Measurements from ENCODE around the gene DMPK.

The DMPK gene

GRCh38 chr19:45825917-45826893 is 43.9 kb upstream of the DMPK start:
- DNase-seq (ENCODE audit: low read depth in 1 of 2, low spot score in 1 of 2) = no peak
- no peaks in the 10 kb centered on the region for H3K27me3 ChIP-seq (ENCODE audit: insufficient read depth, poor library complexity, severe bottlenecking)
- H3K4me3 ChIP-seq (replicated peaks; ENCODE audit: insufficient read depth, low read length) = no peak overlapping the region
- H3K27ac ChIP-seq (replicated peaks) = no peak overlapping the region
- no peak for TF ChIP-seq SPI1 (IDR thresholded peaks at IDR 0.05; ENCODE audit: borderline replicate concordance, low read depth)
- no peak for TF ChIP-seq GABPA (IDR thresholded peaks at IDR 0.05; ENCODE audit: low read depth)
- TF ChIP-seq POLR2AphosphoS5 (IDR thresholded peaks at IDR 0.05; ENCODE audit: low read depth) = no peak
- TF ChIP-seq CTCF (IDR thresholded peaks at IDR 0.05; ENCODE audit: insufficient read depth, low read length) = no peak
- no peak for TF ChIP-seq REST (IDR thresholded peaks at IDR 0.05; ENCODE audit: insufficient replicate concordance, low read depth)

- no peak for TF ChIP-seq REST (IDR thresholded peaks at IDR 0.05; ENCODE audit: insufficient replicate concordance, low read depth)
- no peak for TF ChIP-seq CTCF (IDR thresholded peaks at IDR 0.05; ENCODE audit: insufficient read depth, low read length)
- no peak for TF ChIP-seq GABPA (IDR thresholded peaks at IDR 0.05; ENCODE audit: low read depth)
- TF ChIP-seq SPI1 (IDR thresholded peaks at IDR 0.05; ENCODE audit: borderline replicate concordance, low read depth) = no peak
- TF ChIP-seq POLR2AphosphoS5 (IDR thresholded peaks at IDR 0.05; ENCODE audit: low read depth) = no peak
- no peaks in the 10 kb centered on the region for H3K27me3 ChIP-seq (ENCODE audit: insufficient read depth, poor library complexity, severe bottlenecking)
- no peak overlapping the region for H3K4me3 ChIP-seq (replicated peaks; ENCODE audit: insufficient read depth, low read length)
- DNase-seq (ENCODE audit: low read depth in 1 of 2, low spot score in 1 of 2) = no peak
- no peak overlapping the region for H3K27ac ChIP-seq (replicated peaks)
Measured at GRCh38 chr19:45825263-45825605, 42.9 kb upstream of the DMPK start.

GRCh38 chr19:45824531-45825262 is 42.4 kb upstream of the DMPK start:
- no peak for TF ChIP-seq REST (IDR thresholded peaks at IDR 0.05; ENCODE audit: insufficient replicate concordance, low read depth)
- TF ChIP-seq GABPA (IDR thresholded peaks at IDR 0.05; ENCODE audit: low read depth) = no peak
- no peak for TF ChIP-seq SPI1 (IDR thresholded peaks at IDR 0.05; ENCODE audit: borderline replicate concordance, low read depth)
- TF ChIP-seq CTCF (IDR thresholded peaks at IDR 0.05; ENCODE audit: insufficient read depth, low read length) = no peak
- no peak for TF ChIP-seq POLR2AphosphoS5 (IDR thresholded peaks at IDR 0.05; ENCODE audit: low read depth)
- H3K27me3 ChIP-seq (ENCODE audit: insufficient read depth, poor library complexity, severe bottlenecking) = no peaks in the 10 kb centered on the region
- no peak overlapping the region for H3K4me3 ChIP-seq (replicated peaks; ENCODE audit: insufficient read depth, low read length)
- no peak for DNase-seq (ENCODE audit: low read depth in 1 of 2, low spot score in 1 of 2)
- no peak overlapping the region for H3K27ac ChIP-seq (replicated peaks)
